Measurements from ENCODE around the gene IL7R.

GRCh38 chr5:35854248-35854647 is 2.4 kb upstream of the IL7R start:
- TF ChIP-seq POLR2A (IDR thresholded peaks at IDR 0.05) (no peak), CTCF (IDR thresholded peaks at IDR 0.05) (no peak), POLR2AphosphoS5 (IDR thresholded peaks at IDR 0.05) (no peak)

Measured in breast epithelium (tissue), 3 donors.